ENCODE measurements around the gene CHD2.
A peak's percentile ranks its signal among the peaks of the same experiment; 100 is the strongest.

Gene CHD2

DNA sequence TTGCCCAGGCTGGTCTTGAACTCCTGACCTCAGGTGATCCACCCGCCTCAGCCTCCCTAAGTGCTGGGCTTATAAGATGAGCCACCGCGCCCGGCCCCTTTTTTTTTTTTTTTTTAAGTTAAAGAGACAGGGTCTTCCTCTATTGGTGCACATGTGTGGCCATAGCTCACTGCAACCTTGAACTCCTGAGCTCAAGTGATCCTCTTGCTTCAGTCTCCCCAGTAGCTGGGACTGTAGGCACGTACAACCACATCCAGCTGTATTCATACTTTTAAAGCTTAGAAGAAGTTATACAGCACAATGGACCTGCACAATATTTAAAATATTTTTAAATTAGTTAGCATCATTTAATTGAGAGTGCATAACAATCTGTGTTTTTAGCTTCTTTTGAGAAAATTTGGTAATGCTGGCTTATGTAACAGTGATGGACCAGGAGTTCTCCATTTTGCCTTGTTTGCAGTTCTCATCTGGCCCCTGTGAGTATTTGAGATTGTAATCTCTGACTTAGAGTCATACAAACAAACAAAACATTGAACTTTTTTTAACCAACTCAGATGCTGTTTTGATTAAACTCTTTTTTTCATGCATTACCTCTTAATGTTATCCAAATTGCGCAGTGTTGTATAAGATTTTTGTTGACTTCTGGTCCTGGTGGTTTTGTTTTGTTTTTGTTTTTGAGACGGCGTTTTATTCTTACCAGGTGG lies 33.0 kb downstream of the CHD2 start:
- DNase-seq: no peak

DNA sequence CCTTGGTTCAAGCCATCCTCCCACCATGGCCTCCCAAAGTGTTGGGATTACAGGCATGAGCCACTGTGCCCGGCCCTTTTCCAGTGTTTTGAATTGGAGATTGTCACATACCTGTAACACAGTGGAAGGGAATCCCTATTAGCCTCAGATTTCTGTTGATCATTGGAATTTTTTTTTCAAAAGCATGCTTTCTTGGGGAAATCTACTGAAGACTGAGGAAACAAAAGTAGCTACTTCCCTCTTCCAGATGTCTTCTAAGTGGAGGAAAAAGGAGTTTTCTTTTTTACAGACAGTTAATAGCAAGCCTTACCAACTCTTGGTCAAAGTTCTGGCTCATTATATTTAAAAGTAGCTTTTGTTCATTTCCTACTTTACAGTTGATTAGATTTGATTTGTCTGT lies 33.7 kb downstream of the CHD2 start:
- no peak for DNase-seq

DNA sequence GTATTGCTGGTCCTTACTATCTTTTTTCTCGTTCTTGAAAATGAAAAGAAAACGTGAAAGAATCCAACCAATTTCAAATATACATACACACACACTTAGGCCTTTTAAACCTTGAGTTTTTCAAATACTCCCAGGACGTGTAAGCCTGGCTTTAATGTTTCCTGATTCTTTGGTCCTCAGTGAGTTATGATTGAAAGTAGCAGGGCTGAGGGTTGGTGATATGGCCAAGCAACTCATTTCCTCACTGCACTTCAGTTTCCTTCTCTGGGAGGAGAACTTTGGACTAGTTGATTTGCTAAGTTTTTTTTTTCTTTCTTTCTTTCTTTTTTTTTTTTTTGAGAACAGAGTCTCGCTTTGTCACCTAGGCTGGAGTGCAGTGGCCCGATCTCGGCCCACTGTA lies 34.6 kb downstream of the CHD2 start:
- DNase-seq: no peak

- DNase-seq: no peak
These were observed 36.0 kb downstream of the CHD2 start for GRCh38 chr15:92936138-92936537.

DNA sequence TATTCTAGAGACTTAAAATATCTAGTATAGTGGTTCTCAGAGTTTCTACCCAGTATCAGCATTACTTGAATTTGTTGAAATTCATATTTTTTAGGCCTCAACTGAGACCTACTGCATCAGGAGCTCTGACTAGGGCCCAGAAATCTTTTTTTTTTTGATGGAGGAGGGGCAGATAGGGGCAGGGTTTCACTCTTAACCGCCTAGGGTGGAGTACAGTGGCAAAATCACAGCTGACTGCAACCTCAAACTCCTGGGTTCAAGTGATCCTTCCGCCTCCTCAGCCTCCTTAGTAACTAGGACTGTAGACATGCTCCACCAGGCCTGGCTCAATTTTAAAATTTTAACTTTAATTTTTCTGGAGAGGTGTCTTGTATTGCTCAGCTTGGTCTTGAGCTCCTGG lies 36.6 kb downstream of the CHD2 start:
- DNase-seq: no peak

- DNase-seq: no peak
These were observed 37.8 kb downstream of the CHD2 start for GRCh38 chr15:92937901-92938300.

- DNase-seq: no peak
These were observed 38.3 kb downstream of the CHD2 start for GRCh38 chr15:92938387-92938786.

- DNase-seq: no peak
These were observed 41.5 kb downstream of the CHD2 start for GRCh38 chr15:92941668-92942067.

DNA sequence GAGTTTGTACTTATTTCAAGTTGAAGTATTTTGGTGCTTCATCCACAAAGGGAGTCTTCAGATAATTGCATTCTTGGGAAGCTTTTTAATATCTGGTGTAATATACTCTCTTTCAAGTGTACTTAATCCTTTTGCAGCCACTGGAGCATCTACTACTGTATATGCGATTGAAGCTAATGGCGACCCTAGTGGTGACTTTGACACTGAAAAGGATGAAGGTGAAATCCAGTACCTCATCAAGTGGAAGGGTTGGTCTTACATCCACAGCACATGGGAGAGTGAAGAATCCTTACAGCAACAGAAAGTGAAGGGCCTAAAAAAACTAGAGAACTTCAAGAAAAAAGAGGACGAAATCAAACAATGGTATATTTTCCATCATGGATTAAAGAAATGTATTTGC lies 42.6 kb downstream of the CHD2 start:
- DNase-seq: no peak

- DNase-seq: peak; percentile 28
These were observed 43.5 kb downstream of the CHD2 start for GRCh38 chr15:92943581-92943980.

DNA sequence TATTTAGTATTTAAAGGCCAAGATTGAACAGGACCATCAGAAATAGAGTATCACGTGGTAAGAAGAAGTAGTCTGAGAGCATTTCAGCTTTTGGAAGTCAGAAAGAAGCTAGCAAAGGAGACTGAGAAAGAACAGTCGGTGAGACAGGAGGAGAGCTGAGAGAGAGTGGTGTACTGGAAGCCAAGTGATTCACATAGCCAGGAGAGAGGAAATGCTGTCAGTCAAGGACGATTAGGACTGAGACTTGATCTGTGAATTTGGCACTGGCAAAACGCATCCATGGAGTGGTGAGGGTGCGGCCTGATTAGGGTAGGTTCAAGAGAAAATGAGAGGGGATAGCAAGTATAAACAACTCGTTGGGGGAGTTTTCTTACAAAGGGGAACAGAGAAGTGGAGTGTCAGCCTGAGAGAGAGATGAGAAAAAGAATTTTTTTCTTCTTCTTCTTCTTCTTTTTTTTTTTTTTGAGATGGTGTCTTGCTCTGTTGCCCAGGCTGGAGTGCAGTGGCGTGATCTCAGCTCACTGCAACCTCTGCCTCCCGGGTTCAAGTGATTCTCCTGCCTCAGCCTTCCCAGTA lies 44.9 kb downstream of the CHD2 start:
- no peak for DNase-seq

DNA sequence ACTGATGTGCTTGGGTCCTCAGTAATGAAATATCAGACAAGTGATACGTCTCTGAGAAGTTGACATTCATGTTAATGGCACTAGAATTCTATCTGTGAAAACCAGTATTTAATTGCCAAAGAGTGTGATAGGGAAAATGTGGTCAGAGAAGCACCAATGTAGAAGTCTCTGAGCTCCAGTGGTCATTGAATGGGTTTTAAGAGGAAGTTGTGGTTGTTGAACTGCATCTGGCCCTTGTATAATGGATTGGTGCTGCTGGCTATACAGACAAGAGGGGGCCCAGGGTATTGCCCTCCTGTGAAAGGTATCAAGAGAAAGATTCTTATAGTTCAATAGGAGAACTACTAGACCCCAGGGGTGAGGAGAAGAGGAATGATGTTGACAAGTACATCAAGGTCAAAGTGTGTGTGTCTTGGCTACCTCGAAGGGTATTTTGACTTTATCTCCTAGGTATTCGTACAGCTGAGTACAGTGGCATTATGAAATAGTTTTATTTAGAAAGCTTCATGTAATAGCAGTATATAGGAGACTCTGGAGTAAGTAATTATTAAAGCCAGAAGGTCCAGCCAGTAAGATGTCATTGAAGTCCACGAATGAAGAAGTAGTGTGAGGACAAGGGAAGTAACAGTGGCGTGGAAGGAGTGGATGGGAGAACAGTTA lies 47.1 kb downstream of the CHD2 start:
- no peak for DNase-seq

- no peak for DNase-seq
These were observed 49.6 kb downstream of the CHD2 start for GRCh38 chr15:92949604-92950249.

DNA sequence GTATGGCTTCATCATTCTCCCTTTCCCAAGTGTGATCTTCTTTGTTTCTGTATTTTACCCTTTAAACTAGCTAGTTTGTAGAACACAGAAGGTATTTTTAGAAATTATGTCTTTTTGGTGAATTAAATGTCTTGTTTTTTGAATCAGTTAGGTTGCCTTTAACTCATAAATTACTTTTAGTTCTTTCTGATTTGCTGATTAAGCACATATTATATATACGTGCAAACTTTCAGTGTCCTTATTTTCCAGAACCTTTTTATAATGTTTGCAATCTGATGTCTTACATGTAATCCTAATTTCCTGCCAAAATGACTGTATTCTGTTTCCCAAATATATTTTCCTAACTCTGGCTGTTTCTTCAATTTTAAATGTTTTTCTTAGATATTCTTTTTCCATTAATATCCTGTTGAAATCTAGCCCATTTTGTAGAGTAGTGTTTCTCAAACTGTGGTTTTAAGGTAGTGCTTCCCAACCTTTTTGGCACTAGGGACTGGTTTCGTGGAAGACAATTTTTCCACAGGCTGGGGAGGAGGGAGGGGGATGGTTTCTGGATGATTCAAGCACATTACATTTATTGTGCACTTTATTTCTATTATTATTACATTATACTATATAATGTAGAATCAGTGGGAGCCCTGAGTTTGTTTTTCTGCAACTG lies 51.8 kb downstream of the CHD2 start:
- peak; percentile 35 for DNase-seq

DNA sequence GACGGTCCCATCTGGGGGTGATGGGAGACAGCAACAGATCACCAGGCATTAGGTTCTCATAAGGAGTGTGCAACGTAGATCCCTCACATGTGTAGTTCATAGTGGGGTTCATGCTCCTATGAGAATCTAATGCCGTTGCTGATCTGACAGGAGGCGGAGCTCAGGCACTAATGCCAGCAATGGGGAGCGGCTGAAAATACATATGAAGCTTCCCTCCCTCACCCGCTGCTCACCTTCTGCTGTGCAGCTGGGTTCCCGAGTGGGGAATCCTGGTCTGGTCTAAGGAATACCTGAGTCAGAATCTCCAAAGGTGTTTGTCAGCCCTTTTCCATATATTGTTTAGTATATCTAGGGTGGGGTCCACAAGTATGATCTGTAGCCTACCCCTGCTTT lies 52.3 kb downstream of the CHD2 start:
- no peak for DNase-seq

- no peak for DNase-seq
These were observed 53.4 kb downstream of the CHD2 start for GRCh38 chr15:92953566-92953965.

GRCh38 chr15:92954002-92954401 lies 53.9 kb downstream of the CHD2 start:
- DNase-seq: no peak

DNA sequence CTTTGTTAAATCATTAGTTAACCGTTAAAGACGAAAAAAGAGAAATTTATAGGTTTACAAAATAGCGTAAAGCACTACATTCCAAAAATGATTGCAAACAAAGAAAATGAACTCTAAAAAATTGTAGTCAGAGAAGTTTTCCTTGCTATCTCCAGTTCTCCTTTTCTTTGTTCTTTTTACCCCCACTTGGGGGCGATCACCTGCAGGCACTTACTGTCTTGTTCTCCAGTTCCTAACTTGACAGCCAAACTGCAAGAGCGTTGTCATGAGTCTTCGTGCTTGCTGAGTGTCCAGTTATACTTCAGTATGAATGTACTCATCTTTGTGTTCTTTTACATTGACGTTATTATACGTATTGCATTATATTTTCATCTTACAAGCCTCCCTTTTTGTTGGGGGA lies 54.5 kb downstream of the CHD2 start:
- no peak for DNase-seq

GRCh38 chr15:92955706-92956105 lies 55.6 kb downstream of the CHD2 start:
- DNase-seq: no peak

- peak; percentile 21 for DNase-seq
These were observed 58.0 kb downstream of the CHD2 start for GRCh38 chr15:92958105-92958504.

DNA sequence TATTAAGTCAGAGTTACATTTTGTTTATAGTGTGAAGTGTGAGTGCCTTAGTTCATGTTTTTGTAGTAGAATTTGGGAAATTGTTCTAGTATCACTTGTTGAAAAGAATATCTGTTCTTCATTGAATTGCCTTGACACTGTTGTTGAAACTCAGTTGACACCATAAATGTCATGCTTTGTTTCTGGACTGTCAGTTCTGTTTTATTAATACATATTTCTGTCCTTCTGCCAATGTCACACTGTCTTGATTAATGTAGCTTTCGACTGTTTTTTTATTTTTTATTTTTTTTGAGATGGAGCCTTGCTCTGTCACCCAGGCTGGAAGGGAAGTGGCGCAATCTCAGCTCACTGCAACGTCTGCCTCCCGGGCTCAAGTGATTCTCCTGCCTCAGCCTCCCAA lies 59.1 kb downstream of the CHD2 start:
- no peak for DNase-seq

DNA sequence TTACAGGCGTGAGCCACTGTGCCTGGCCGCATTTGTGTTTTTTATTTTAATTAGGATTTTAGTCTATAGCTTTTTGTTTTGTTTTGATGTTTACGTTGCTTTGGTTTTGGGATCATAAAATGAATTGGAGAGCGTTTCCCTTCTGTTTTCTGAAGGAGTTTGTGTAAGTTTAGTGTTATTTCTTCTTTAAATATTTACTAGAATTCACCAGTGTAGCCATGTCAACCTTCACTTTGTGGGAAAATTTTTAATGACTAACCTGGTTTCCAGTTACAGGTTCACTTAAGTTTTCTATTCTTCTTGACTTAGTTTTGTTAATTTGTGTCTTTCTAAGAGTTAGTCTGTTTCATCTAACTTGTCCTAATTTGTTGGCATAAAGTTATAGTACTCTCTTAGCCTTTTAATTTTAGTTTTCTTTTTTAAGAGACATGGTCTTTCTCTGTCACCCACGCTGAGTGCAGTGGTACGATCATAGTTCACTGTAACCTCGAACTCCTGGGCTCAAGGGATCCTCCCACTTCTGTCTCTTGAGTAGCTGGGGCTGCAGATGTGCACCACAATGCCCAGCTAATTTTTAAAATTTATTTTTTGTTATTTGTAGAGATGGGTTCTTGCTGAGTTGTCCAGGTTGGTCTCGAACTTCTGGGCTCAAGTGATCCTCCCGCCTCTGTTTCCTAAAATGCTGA lies 61.0 kb downstream of the CHD2 start:
- no peak for DNase-seq

DNA sequence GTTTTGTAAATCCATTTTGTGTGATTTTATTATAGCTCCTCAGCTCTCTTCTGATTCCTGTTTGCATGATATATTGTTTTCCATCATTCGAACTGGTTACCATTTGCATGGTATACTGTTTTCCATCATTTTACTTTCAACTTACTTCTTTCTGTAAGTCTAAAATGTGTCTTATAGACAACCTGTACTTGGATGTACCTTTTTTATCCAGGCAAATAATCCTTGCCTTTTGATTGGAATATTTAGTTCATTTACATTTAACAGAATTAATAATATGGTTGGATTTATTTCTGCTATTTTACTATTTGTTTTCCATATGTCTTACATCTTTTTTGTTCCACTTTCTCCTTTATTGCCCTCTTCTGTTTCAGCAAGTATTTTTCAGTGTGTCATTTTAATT lies 62.8 kb downstream of the CHD2 start:
- no peak for DNase-seq
